ENCODE results near the gene DIP2A. TPM values are rescaled to one million over a fixed set of nuclear protein-coding genes. Genes with fewer than 3 reads are reported as not detected.
"Not testable (repeated sequence)": the region's sequence is repeated elsewhere in the genome, so short reads cannot be mapped to it uniquely, and the experiment has no call there.

DIP2A gene
- polyA plus RNA-seq, 1 donor from 2014 or later = 45.0 TPM

GRCh38 chr21:46431884-46432488, 26.7 kb upstream of the DIP2A start:
- H3K9me2 ChIP-seq (ENCODE audit: insufficient read depth, low read length) = no peaks in the 10 kb centered on the region
- no peaks in the 10 kb centered on the region for H4K20me1 ChIP-seq (ENCODE audit: insufficient read depth)
- H3K36me3 ChIP-seq (ENCODE audit: insufficient read depth, low read length) = no peaks in the 10 kb centered on the region
- H3K27me3 ChIP-seq (ENCODE audit: insufficient read depth, low read depth, low read length) = no peaks in the 10 kb centered on the region
- H3K9me3 ChIP-seq (ENCODE audit: low read length) = no peaks in the 10 kb centered on the region
- H3K9ac ChIP-seq (ENCODE audit: low read length) = no peak overlapping the region
- H3K79me2 ChIP-seq (replicated peaks; ENCODE audit: insufficient read depth, low read length) = no peaks in the 10 kb centered on the region
- H3K27ac ChIP-seq (ENCODE audit: low read length) = no peak overlapping the region
- TF ChIP-seq, protein P1, sequence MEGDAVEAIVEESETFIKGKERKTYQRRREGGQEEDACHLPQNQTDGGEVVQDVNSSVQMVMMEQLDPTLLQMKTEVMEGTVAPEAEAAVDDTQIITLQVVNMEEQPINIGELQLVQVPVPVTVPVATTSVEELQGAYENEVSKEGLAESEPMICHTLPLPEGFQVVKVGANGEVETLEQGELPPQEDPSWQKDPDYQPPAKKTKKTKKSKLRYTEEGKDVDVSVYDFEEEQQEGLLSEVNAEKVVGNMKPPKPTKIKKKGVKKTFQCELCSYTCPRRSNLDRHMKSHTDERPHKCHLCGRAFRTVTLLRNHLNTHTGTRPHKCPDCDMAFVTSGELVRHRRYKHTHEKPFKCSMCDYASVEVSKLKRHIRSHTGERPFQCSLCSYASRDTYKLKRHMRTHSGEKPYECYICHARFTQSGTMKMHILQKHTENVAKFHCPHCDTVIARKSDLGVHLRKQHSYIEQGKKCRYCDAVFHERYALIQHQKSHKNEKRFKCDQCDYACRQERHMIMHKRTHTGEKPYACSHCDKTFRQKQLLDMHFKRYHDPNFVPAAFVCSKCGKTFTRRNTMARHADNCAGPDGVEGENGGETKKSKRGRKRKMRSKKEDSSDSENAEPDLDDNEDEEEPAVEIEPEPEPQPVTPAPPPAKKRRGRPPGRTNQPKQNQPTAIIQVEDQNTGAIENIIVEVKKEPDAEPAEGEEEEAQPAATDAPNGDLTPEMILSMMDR (IDR thresholded peaks at IDR 0.05; ENCODE audit: poor library complexity, severe bottlenecking) = no peak
- TF ChIP-seq MXI1 (conservative IDR thresholded peaks at IDR 0.05; ENCODE audit: poor library complexity, severe bottlenecking) (no peak), POLR2AphosphoS5 (IDR thresholded peaks at IDR 0.05) (no peak), EP300 (conservative IDR thresholded peaks at IDR 0.05; ENCODE audit: poor library complexity, severe bottlenecking) (no peak), EZH2 (IDR thresholded peaks at IDR 0.05; ENCODE audit: borderline replicate concordance, insufficient read depth, low read length, poor library complexity, severe bottlenecking) (no peak), REST (IDR thresholded peaks at IDR 0.05; ENCODE audit: borderline replicate concordance) (no peak), SMC3 (conservative IDR thresholded peaks at IDR 0.05; ENCODE audit: poor library complexity) (no peak), TAF1 (IDR thresholded peaks at IDR 0.05; ENCODE audit: low read depth) (no peak), RAD21 (conservative IDR thresholded peaks at IDR 0.05) (no peak)
- no peak overlapping the region for H3K4me3 ChIP-seq (ENCODE audit: low read length)
- no peak overlapping the region for H3K4me2 ChIP-seq (ENCODE audit: low read length)
- H3F3A ChIP-seq (ENCODE audit: insufficient read depth, low read length, poor library complexity, severe bottlenecking) = no peaks in the 10 kb centered on the region
- H2AFZ ChIP-seq (ENCODE audit: low read depth, low read length) = no peak overlapping the region

DNA sequence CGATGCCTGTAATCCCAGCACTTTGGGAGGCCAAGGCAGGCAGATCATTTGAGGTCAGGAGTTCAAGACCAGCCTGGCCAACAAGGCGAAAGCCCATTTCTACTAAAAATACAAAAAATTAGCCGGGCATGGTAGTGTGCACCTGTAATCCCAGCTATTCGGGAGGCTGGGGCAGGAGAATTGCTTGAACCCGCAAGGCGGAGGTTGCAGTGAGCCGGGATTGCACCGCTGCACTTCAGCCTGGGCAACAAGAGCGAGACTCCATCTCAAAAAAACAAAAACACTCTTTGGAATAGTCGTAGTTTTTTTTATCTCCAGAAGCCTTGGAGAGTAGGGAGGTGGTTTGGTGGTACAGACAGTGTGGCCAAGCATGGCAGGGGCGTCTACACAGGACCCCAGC, 25.6 kb upstream of the DIP2A start:
- H4K20me1 ChIP-seq (ENCODE audit: insufficient read depth); H3K79me2 ChIP-seq (replicated peaks; ENCODE audit: insufficient read depth, low read length); H2AFZ ChIP-seq (ENCODE audit: low read depth, low read length); H3K9ac ChIP-seq (ENCODE audit: low read length); H3K27ac ChIP-seq (ENCODE audit: low read length); H3F3A ChIP-seq (ENCODE audit: insufficient read depth, low read length, poor library complexity, severe bottlenecking); H3K4me3 ChIP-seq (ENCODE audit: low read length); H3K9me2 ChIP-seq (ENCODE audit: insufficient read depth, low read length); H3K4me2 ChIP-seq (ENCODE audit: low read length); H3K36me3 ChIP-seq (ENCODE audit: insufficient read depth, low read length); H3K27me3 ChIP-seq (ENCODE audit: insufficient read depth, low read depth, low read length); H3K9me3 ChIP-seq (ENCODE audit: low read length): not testable (repeated sequence)
